Skin of body (tissue), 2 donors: ENCODE results near the gene ATP2B2. TPM values are rescaled to one million over a fixed set of nuclear protein-coding genes. Genes with fewer than 3 reads are reported as not detected.

Experiments used
- DNase-seq: peaks from one replicate; lab custom pipeline; 2025; lab: John Stamatoyannopoulos, UW
- total RNA-seq: library from RNA; depleted of rRNA; stranded (reverse); fragments of >200 nt; gene quantifications from one replicate; pipeline ENCODE4 v1.2.3, GENCODE V29; 2014

The ATP2B2 gene
- total RNA-seq, 1 donor from 2014 or later: 0.69 TPM

- no peak for DNase-seq
Observed at GRCh38 chr3:10511809-10512494, 6.6 kb upstream of the ATP2B2 start.

- no peak for DNase-seq
Observed at GRCh38 chr3:10510743-10511432, 5.5 kb upstream of the ATP2B2 start.

- DNase-seq: no peak
Observed at GRCh38 chr3:10510086-10510742, 4.8 kb upstream of the ATP2B2 start.

DNA sequence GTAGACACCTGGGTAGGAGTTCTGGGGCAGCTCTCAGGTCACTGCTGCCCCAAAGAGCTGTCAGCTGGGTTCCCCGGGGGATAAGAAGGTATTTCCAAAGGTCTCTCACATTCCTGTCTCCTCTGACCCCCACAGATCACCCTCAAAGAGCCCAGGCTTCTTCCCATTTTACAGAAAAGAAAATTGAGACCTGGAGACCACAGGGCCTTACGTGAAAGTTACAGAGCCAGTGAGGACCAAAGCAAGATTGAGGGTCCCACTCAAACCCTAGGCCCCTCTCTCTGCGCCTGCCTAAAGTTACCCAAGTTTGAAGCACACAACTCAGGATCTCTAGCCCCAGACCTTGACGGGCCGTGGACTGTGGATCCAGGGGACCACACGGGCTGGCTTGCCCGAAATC, 3.9 kb upstream of the ATP2B2 start:
- DNase-seq: no peak

DNA sequence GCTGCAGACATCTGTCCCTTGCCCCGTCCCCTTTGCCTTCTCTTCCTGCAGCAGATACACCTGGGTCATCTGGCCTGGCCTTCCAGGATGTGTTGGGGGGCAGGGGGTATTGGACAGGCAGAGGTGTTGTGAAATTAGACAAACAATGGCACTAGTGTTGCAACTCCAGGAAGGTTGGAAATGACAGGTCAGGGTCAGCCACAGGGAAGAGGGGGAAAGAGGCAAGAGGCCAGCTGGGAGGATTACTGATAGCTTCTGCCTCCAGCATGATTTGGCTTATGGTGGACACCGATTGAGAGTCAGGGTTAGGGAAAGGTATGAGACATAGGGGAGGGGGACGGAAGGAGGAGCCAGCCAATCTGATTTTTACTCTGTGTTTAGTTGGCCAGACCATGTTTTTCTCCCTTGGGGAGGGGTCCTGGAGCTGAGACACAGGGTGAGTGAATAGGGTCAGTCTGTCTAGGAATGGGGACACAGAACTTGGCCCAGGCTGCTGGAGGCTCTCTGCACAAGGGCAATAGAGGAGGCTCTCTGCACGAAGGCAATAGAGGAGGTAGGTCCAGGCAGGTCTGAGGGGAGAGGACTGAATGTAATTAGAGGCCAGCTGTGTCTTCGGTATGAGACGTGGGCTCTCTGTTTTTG, 3.4 kb upstream of the ATP2B2 start:
- no peak for DNase-seq

GRCh38 chr3:10508235-10508618, 2.8 kb upstream of the ATP2B2 start:
- no peak for DNase-seq

- DNase-seq: no peak
Observed at GRCh38 chr3:10507331-10507730, 1.9 kb upstream of the ATP2B2 start.

DNA sequence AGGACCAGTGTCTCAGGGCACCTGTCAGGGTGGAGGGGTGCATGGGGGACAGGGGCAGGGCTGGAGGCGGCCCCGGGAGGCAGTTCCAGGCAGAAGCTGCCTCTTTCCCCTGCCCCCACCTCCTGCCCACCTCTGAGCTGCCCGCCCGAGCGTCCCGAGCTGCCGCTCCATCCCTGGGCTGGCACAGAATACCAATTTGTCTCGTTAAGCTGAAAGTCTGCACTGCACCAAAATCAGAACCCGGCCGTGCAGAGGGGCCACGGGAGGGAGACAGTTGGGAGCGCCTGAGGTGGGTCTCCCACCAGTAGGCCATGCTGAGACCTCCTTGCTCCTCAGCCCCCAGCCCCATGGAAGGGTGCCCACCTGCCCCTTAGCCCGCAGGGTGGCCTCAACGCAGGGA, 1.3 kb upstream of the ATP2B2 start:
- no peak for DNase-seq

GRCh38 chr3:10505791-10506585, 602 bp upstream of the ATP2B2 start:
- no peak for DNase-seq

DNA sequence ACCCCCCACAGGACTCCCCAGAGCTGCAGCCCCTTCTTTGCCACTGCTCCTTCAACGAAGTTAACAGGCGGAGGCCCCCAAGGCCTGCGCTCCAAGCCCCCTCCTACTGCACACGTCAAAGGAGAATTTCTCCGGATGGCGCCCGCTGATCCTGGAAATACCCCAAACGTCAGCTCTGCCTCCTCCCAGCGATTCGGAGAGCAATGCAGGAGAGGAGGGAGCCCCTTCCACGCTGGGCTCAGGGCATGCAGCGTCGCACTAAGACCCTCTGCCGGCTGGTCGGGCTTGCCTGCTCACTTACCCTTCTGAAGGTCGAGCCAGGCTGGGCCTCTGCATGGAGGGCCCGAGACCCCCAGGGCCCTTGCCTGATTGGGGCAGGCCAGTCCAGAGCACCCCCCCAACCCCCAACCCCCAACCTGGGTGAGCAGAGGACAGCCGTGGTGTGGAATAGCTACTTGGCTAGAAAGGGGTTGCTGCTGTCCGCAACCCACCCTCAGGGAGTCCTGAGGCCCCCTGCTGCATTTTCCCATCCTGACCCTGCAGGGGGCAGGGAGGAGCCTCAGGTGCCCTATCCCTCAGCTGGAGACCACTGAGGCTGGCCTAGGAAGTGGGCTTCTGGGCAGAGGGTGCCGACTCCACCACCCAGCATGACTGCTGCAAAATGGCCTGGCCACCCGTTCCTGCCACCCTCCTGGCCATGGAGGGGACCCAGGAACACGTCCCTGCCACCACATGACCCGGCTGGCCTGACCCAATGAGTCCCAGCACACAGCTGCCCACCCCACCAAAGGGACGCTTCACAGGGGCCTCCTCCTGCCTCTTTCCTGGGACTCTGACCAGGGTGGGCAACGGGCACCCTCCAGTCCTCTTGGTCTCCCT, 976 bp downstream of the ATP2B2 start:
- DNase-seq: no peak

GRCh38 chr3:10503217-10503796, 2.1 kb downstream of the ATP2B2 start:
- DNase-seq: no peak

- no peak for DNase-seq
Observed at GRCh38 chr3:10502185-10502880, 3.1 kb downstream of the ATP2B2 start.

DNA sequence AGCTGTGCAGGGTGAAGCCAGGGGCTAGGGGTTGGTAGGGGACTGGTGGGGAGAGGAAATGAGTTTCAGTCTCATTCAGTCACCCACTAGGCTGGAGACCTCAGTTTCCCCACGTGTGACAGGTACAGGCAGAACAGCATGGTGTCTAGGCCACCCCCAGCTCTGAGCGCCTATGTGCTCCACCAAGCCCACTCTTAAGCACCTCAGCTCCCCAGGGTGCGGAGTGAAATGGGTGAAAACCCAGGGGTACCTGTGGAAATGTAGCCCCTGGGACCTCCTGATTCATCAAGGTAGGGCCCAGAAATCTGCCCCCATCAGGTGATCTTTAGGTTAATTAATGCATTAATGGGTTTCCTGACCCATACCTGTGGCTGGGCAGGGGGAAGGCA, 3.7 kb downstream of the ATP2B2 start:
- DNase-seq: no peak

DNA sequence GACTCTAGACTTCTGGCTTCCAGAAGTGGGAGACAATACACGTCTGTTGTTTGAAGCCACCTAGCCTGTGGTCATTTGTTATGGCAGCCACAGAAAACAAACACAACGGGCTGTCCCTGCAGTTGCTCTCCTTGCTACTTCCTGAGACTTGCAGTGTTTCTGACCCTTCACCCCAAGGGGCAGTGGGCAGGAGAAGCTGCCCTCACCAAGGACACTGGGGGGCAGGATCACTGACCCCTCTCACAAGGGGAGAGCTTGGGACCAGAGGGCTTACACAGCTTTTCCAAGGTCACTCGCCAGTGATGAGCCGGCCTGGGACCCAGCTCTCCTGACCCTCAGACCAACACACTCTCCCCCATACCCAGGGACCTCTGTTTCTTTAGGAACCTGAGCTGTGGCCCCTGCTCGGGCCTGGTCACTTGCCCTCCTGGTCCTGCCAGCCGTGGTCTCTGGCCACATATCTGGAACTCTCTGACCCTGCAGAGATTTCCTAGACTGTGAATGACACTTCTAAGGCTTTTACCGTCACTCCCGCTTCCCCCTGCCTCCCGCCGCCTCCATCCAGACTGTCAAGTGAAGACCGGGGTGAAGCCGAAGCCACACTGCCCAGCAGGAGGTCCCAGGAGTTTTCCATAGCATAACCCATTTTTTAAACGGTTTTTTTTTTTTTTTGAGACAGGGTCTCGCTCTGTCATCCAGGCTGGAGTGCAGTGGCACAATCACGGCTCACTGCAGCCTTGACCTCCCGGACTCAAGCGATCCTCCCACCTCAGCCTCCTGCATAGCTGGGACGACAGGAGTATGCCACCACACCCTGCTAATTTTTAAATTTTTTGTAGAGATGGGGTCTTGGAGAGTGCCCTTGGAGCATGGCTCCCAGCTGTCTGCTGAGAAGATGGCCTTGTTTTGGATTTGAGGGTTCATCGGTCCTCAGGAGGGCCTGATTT, 4.4 kb downstream of the ATP2B2 start:
- no peak for DNase-seq

- no peak for DNase-seq
Observed at GRCh38 chr3:10498271-10498670, 7.1 kb downstream of the ATP2B2 start.

DNA sequence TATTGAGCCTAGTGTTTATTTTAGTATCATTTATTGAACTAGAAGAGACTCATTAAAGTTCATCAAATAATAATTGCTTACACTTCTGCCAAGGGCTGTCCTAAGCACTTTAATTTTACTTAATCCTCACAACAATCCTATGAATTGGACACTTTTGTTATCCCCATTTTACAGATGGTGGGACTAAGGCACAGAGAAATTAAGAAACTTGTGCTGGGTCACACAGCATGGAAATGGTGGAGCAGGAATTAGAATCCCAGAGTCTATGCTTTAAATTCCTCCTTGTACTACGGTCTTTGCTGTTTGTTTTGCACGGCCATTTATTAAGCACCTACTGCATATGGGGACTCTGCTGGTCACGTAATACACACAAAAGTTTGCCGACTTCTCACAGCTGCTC, 7.9 kb downstream of the ATP2B2 start:
- no peak for DNase-seq

DNA sequence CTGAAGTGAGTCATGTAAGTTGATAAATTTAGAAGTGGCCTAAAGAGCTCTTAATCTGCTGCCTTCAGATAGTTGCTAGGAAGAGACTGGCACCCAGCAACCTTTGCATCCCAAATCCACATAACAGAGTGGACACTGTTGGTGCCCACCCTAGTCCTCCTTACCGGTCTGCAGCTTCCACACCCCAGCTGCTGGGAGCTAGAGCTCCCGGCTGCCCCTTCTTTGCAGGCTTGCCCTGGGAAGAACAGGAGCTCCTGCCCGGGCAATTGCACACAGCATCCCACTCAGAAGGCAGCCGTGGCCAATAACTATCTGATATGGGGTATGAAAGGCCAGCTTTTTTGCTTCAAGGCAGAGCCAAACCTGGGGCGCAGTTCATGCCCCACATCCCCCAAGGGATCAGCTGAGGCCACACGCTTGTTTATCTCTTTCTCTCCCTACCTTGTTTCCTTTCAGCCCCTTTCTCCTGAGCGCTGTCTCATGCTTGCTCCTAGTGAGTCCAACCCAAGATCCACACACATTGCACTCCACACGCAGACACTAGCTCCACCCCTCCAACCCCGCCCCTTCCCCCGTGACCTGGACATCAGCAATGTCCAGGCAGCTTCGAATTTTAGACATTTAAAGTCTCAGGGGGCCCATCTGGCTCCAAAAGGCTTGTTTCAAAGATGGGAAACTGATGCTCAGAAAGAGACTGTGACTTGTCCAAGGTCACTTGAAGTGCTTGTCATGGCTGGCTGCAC, 9.1 kb downstream of the ATP2B2 start:
- DNase-seq: no peak

DNA sequence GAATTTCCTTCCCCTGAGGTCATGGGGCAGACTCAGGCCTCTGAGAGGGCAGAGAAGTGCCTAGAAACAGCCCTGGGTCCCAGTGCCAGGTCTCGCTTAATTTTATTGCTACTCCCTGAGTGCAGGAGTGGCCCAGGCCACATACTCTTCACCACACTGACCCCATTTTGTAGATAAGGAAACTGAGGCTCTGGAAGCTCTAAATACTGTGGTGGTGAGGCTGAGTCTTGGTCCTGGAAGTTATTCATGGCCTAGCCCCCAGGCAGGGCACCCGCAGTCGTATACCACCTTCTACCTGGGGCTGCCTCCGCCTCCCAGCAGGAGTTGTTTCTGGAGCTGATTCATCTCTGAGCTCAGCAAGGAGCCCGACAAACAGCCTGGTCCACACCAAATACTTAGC, 9.8 kb downstream of the ATP2B2 start:
- DNase-seq: no peak
